Astrocyte (in vitro differentiated cells and primary cell): ENCODE data around the gene LCN2. TPM values are rescaled to one million over a fixed set of nuclear protein-coding genes. Genes with fewer than 3 reads are reported as not detected.

Source experiments
- DNase-seq: peaks from one replicate; pipeline ENCODE4 v3.0.0-alpha.2; 2010; ENCODE audit warnings: low read depth
- FAIRE-seq: peaks from 2 replicates; lab custom pipeline; 2011; peaks lifted over from hg19 to GRCh38; lab: Jason Lieb, UNC
- H2AFZ ChIP-seq: 2 replicates; pipeline ENCODE4 v1.6.0; 2012; ENCODE audit warnings: low read depth, low read length, inconsistent platforms
- H3K27ac ChIP-seq: 2 replicates; pipeline ENCODE4 v1.5.1; 2011; ENCODE audit warnings: low read depth, low read length, inconsistent platforms
- H3K27me3 ChIP-seq: 2 replicates; pipeline ENCODE4 v1.6.0; 2011; ENCODE audit warnings: low read length, inconsistent platforms; ENCODE audit not compliant: insufficient read depth
- H3K36me3 ChIP-seq: 2 replicates; pipeline ENCODE4 v1.5.1; 2011; ENCODE audit warnings: low read length, inconsistent platforms; ENCODE audit not compliant: insufficient read depth
- H3K4me1 ChIP-seq: 2 replicates; pipeline ENCODE4 v1.5.1; 2011; ENCODE audit warnings: low read length, inconsistent platforms; ENCODE audit not compliant: insufficient read depth
- H3K4me2 ChIP-seq: 2 replicates; pipeline ENCODE4 v1.6.0; 2012; ENCODE audit warnings: low read length, inconsistent platforms
- H3K4me3 ChIP-seq: 2 replicates; pipeline ENCODE4 v1.5.1; 2011; ENCODE audit warnings: low read depth, mild to moderate bottlenecking, low read length, inconsistent platforms; ENCODE audit not compliant: insufficient read depth
- H3K79me2 ChIP-seq: 2 replicates; pipeline ENCODE4 v1.6.0; 2012; ENCODE audit warnings: mild to moderate bottlenecking, low read length, inconsistent platforms; ENCODE audit not compliant: insufficient read depth
- H3K9ac ChIP-seq: 2 replicates; pipeline ENCODE4 v1.6.0; 2012; ENCODE audit warnings: mild to moderate bottlenecking, low read length, inconsistent platforms
- H3K9me3 ChIP-seq: 2 replicates; pipeline ENCODE4 v1.5.1; 2012; ENCODE audit warnings: low read depth, mild to moderate bottlenecking, low read length, inconsistent platforms; ENCODE audit not compliant: insufficient read depth
- H4K20me1 ChIP-seq: 2 replicates; pipeline ENCODE4 v1.6.0; 2012; ENCODE audit warnings: low read length, inconsistent platforms; ENCODE audit not compliant: insufficient read depth
- H3K27ac Mint-ChIP-seq: one replicate; pipeline ENCODE4 v1.8.0; 2021; ENCODE audit warnings: mild to moderate bottlenecking, mixed read lengths; ENCODE audit not compliant: unreplicated experiment
- H3K27me3 Mint-ChIP-seq: one replicate; pipeline ENCODE4 v1.8.0; 2021; ENCODE audit warnings: low read depth, mixed read lengths; ENCODE audit not compliant: unreplicated experiment
- H3K36me3 Mint-ChIP-seq: one replicate; pipeline ENCODE4 v1.8.0; 2021; ENCODE audit warnings: low read depth, mixed read lengths; ENCODE audit not compliant: unreplicated experiment
- H3K4me1 Mint-ChIP-seq: one replicate; pipeline ENCODE4 v1.8.0; 2021; ENCODE audit warnings: low read depth, mixed read lengths; ENCODE audit not compliant: unreplicated experiment
- H3K4me3 Mint-ChIP-seq: one replicate; pipeline ENCODE4 v1.8.0; 2021; ENCODE audit warnings: mild to moderate bottlenecking, moderate library complexity, mixed read lengths; ENCODE audit not compliant: unreplicated experiment
- H3K9me3 Mint-ChIP-seq: one replicate; pipeline ENCODE4 v1.8.0; 2021; ENCODE audit warnings: mild to moderate bottlenecking, mixed read lengths; ENCODE audit not compliant: unreplicated experiment
- CTCF ChIP-seq: IDR thresholded peaks from 2 replicates; pipeline ENCODE4 v1.5.1; 2011; ENCODE audit warnings: low read depth, mild to moderate bottlenecking, inconsistent platforms, low read length, moderate library complexity; ENCODE audit not compliant: insufficient read depth
- EZH2 ChIP-seq: IDR thresholded peaks from 2 replicates; pipeline ENCODE4 v1.6.1; 2012; ENCODE audit warnings: mild to moderate bottlenecking, low read length, inconsistent platforms; ENCODE audit not compliant: insufficient read depth
- total RNA-seq: library from RNA; stranded (reverse); gene quantifications from 2 replicates; pipeline ENCODE4 v1.2.1, GENCODE V29; 2021

Gene LCN2
- total RNA-seq, 1 donor from 2014 or later = not detected

GRCh38 chr9:128120741-128121465 lies 28.4 kb upstream of the LCN2 start:
- H3K9me3 Mint-ChIP-seq = no peaks in the 10 kb centered on the region

GRCh38 chr9:128121466-128121810 lies 27.8 kb upstream of the LCN2 start:
- Histone ChIP-seq H3K9me3 (no peaks in the 10 kb centered on the region), H3K27me3 (no peaks in the 10 kb centered on the region), H3K9ac (no peak overlapping the region), H3K79me2 (peaks cover 20% of the 10 kb centered on the region), H3K4me3 (no peak overlapping the region), H3K4me2 (no peak overlapping the region), H2AFZ (no peak overlapping the region), H3K36me3 (peaks cover 3% of the 10 kb centered on the region), H3K27ac (no peak overlapping the region), H3K4me1 (peaks cover 9% of the 10 kb centered on the region), H4K20me1 (peaks cover 27% of the 10 kb centered on the region)
- Mint-ChIP-seq H3K27me3 (no peaks in the 10 kb centered on the region), H3K27ac (no peak overlapping the region), H3K9me3 (no peaks in the 10 kb centered on the region), H3K36me3 (peaks cover 4% of the 10 kb centered on the region), H3K4me1 (peaks cover 7% of the 10 kb centered on the region), H3K4me3 (no peak overlapping the region)
- DNase-seq (no peak), FAIRE-seq (no peak)
- TF ChIP-seq CTCF (no peak), EZH2 (no peak)

More at GRCh38 chr9:128120741-128121465, 28.4 kb upstream of the LCN2 start:
- H3K79me2 ChIP-seq = peaks cover 15% of the 10 kb centered on the region
- H3K4me3 ChIP-seq = no peak overlapping the region
- H3K9ac ChIP-seq = no peak overlapping the region
- no peaks in the 10 kb centered on the region for H3K27me3 Mint-ChIP-seq
- H3K36me3 Mint-ChIP-seq = peaks cover 4% of the 10 kb centered on the region
- no peak for FAIRE-seq
- peaks cover 3% of the 10 kb centered on the region for H3K36me3 ChIP-seq
- peaks cover 3% of the 10 kb centered on the region for H3K4me1 Mint-ChIP-seq
- no peak overlapping the region for H3K4me2 ChIP-seq
- no peak for DNase-seq
- no peak overlapping the region for H3K27ac ChIP-seq
- no peak overlapping the region for H2AFZ ChIP-seq
- no peaks in the 10 kb centered on the region for H3K27me3 ChIP-seq
- H3K4me1 ChIP-seq = peaks cover 6% of the 10 kb centered on the region
- no peaks in the 10 kb centered on the region for H3K9me3 ChIP-seq
- H3K4me3 Mint-ChIP-seq = no peak overlapping the region
- TF ChIP-seq CTCF (no peak), EZH2 (no peak)
- H3K27ac Mint-ChIP-seq = no peak overlapping the region
- peaks cover 22% of the 10 kb centered on the region for H4K20me1 ChIP-seq
